Non-pigmented ciliary epithelial cell (primary cell): ENCODE measurements around the gene CRTAC1.
A peak's percentile ranks its signal among the peaks of the same experiment; 100 is the strongest.
"Not testable (repeated sequence)": the region's sequence is repeated elsewhere in the genome, so short reads cannot be mapped to it uniquely, and the experiment has no call there.

ENCODE experiments used
- DNase-seq: peaks from one replicate; pipeline ENCODE4 v3.0.0-alpha.2; 2010; ENCODE audit warnings: low read depth

The CRTAC1 gene

GRCh38 chr10:97869091-97870042 is 161.1 kb downstream of the CRTAC1 start:
- peak; percentile 52 for DNase-seq

DNA sequence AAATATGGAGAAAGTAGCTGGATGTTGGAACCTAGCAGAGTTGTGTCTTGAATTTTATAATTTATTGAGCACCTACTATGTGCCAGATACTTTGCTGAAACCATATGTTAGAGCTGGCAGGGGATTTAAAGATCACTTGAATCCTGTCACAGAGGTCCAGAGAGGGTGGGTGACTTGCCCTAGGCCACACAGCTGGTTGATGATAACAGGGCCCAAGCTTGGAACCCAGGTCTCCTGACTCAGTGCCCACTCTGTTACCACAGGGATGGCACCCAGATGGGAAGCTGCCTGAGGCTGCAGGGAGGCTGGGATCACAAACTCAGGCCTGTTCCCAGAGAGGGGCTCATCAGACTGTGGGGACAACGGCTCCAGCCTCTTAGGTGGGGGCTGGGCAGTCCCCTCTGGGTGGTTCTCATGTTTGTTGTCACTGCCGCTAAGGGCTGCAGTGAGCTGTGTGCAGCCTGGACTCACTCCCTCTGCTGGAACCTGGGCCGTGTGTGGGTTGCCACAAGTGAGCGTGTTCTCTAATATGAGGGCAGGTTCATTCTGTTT is 162.2 kb downstream of the CRTAC1 start:
- DNase-seq: no peak

- DNase-seq: no peak
Measured at GRCh38 chr10:97867220-97867800, 163.1 kb downstream of the CRTAC1 start.

- DNase-seq: no peak
Measured at GRCh38 chr10:97866524-97867219, 163.7 kb downstream of the CRTAC1 start.

DNA sequence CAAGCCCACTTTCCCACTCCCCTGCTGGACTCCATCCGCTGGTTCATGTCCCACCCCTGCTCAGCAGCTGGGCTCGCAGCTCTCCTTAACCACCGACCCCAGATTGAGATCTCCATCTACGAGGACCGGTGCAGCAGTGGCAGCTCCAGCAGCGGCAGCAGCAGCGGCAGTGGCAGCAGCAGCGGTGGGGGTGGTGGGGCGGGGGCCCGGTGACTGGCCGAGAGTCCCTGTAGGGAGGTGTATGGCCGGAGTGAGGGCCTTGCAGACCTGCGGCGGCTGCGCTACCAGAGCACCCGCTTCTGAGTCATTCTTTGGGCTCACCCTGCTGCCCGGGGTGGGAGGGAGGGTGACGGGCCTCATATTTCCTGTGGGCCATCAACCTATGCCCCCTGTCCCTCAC is 164.9 kb downstream of the CRTAC1 start:
- DNase-seq: no peak

GRCh38 chr10:97863808-97864207 is 166.6 kb downstream of the CRTAC1 start:
- no peak for DNase-seq

GRCh38 chr10:97861924-97862323 is 168.5 kb downstream of the CRTAC1 start:
- no peak for DNase-seq

DNA sequence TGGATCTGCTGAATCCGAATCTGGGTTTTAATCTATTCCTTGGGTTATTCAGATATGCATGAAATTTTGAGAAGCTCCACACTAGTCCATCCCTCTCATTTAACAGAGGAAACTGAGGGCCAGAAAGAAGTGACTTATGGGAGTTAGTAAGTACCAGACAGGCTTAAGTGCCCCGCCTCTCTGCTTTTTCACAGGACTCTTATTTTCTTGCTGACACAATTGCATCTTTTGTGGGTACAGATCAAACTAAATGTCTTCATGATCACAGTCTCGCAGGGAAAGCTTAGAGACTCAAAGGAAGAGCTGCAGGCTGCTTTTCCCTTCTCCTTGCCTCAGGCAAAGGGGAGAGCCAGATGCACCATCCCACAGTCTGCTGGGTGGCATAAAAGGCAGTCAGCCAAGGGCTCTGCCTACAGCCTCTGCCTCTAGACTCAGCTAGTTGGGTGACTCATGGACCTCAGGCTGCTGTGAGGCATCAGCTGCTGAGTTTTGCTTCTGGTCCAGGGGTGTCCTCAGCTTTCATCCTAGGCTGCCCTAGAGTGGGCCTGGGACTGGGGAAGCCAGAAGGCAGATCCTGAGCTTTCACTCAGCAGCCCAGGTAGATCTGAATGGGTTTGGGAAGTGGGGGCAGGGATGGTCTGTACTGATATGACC is 169.2 kb downstream of the CRTAC1 start:
- peak; percentile 23 for DNase-seq

DNA sequence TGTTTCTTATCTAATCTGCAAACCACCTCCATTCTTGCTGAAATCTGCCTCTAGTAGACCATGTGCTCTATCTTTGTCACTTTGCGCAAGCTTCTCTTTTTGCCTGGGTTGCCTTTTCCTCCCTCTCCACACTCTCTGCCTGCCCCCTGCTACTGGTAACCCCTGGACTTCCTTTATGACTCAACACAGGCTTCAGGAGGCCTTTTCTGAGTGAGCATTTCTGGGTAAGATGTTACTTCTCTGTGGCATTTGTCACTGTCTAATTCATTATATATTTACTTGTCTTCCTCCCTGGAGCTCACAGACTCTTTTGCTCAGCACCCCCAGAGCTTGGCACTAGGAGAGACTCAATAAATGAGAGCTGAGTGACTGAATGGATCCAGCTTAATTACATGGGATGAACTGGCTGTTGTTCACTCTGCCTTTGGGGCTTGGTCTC is 172.4 kb downstream of the CRTAC1 start:
- no peak for DNase-seq

- DNase-seq: no peak
Measured at GRCh38 chr10:97854743-97855142, 175.7 kb downstream of the CRTAC1 start.

- no peak for DNase-seq
Measured at GRCh38 chr10:97852840-97853405, 177.5 kb downstream of the CRTAC1 start.

- DNase-seq: no peak
Measured at GRCh38 chr10:97852277-97852676, 178.1 kb downstream of the CRTAC1 start.

DNA sequence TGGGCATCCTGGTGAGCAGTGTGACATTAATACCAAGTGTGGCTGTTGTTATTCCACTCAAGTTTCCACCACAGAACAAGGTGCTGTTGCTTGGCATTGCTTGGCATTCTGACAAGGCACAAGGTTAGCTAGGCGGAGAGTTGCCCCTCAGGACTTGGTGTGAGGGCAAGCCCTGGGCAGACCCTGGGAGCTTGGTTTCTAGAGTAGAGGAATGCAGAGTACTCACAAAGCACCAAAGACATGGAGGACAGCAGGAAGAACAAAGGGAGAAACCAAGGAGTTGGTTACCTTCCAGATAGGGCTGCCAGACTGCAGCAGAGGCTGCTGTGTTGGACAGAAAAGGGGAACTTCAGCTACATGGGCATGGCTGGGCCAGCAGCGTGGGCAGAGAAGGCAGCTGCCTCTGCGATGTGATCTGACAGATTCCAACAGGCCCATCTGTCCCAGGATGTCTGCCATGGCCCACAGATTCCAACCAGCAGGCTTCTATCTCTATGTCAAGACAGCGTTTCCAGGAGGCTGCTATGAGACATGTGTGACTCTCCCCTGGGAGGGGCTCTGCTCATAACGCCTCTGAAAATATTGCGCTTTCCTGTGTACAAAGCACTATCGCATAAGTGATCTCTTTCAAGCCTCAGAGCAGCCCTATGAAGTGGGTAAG is 178.9 kb downstream of the CRTAC1 start:
- no peak for DNase-seq

DNA sequence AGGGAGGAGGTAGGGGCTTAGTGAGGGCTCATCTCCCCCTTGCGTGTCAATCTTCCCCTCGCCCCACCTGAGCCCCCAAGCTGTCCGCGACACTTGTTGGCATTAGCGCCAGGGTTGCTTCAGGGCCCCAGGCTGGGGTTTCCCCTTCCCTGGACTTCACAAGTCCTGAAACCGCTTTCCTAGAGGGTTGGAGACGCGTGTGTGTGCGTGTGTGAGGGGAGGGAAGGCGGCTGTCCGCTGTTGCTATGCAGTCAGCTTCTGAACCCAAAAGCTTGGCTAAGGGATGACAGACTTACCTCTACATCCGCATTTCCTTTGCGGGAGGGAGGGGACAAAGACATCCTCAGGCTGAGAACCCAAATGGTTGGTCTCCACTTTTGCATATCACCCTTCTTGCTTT is 180.0 kb downstream of the CRTAC1 start:
- DNase-seq: no peak

- DNase-seq: no peak
Measured at GRCh38 chr10:97849687-97850402, 180.6 kb downstream of the CRTAC1 start, which contains the start of gene GOLGA7B. Gene GOLGA7B, plus strand, starts transcription at chr10:97849843. Its CDS starts 461 bp downstream, at chr10:97850304.

GRCh38 chr10:97849103-97849686 is 181.2 kb downstream of the CRTAC1 start:
- DNase-seq: no peak

GRCh38 chr10:97844678-97845077 is 185.7 kb downstream of the CRTAC1 start:
- DNase-seq: no peak

DNA sequence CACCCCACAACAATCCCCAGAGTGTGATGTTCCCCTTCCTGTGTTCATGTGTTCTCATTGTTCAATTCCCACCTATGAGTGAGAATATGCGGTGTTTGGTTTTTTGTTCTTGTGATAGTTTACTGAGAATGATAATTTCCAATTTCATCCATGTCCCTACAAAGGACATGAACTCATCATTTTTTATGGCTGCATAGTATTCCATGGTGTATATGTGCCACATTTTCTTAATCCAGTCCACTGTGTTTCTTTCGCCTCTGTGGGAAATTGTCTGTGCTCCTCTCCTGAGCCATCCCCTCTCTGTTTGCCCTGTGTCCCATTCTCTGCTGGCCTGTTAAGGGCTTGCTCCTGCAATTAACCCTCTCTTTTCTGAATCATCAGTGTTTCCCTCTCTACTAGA is 186.4 kb downstream of the CRTAC1 start:
- DNase-seq: not testable (repeated sequence)

GRCh38 chr10:97843281-97843671 is 187.1 kb downstream of the CRTAC1 start:
- DNase-seq: no peak
